HepG2 (cell line): ENCODE results near the gene OTOP2. TPM values are rescaled to one million over a fixed set of nuclear protein-coding genes. Genes with fewer than 3 reads are reported as not detected.

Experiments used
- ARNT2 ChIP-seq: sonication (generic); formaldehyde crosslinking; IDR thresholded peaks from 2 replicates; pipeline ENCODE4 v1.8.0; 2022; ENCODE audit warnings: mild to moderate bottlenecking, low read depth, missing genetic modification reagents, moderate library complexity
- CBX1 ChIP-seq: IDR thresholded peaks from one replicate; pipeline ENCODE4 v1.6.1; 2016; ENCODE audit warnings: antibody characterized with exemption, low read depth
- CREM ChIP-seq, 2 experiments: sonication (generic) in 1 of 2; formaldehyde crosslinking in 1 of 2; IDR thresholded peaks; 2 replicates each; pipeline versions ENCODE4 v1.4.0 to v1.6.1; 2016 to 2020; ENCODE audit warnings: antibody characterized with exemption in 1 of 2, mild to moderate bottlenecking in 1 of 2, missing genetic modification reagents in 1 of 2
- ELK4 ChIP-seq: sonication (generic); formaldehyde crosslinking; IDR thresholded peaks from 2 replicates; pipeline ENCODE4 v1.9.0; 2021; ENCODE audit warnings: missing genetic modification reagents, borderline replicate concordance
- HHEX ChIP-seq: IDR thresholded peaks from 2 replicates; pipeline ENCODE4 v1.6.1; 2016; ENCODE audit warnings: control low read depth
- HNF4G ChIP-seq, 2 experiments: sonication (generic) in 1 of 2; formaldehyde crosslinking in 1 of 2; IDR thresholded peaks; 2 replicates each; pipeline versions ENCODE4 v1.4.0 to v1.6.1; 2011 to 2020; ENCODE audit warnings: borderline replicate concordance in 2 of 2, low read depth in 2 of 2, mild to moderate bottlenecking in 2 of 2, low read length in 1 of 2, missing genetic modification reagents in 1 of 2, moderate library complexity in 1 of 2
- KDM2A ChIP-seq: sonication (generic); formaldehyde crosslinking; IDR thresholded peaks from 2 replicates; pipeline ENCODE4 v1.4.0; 2020; ENCODE audit warnings: low read depth, missing genetic modification reagents, borderline replicate concordance
- MTA1 ChIP-seq: sonication (generic); formaldehyde crosslinking; IDR thresholded peaks from 2 replicates; pipeline ENCODE4 v1.4.0; 2020; ENCODE audit warnings: missing genetic modification reagents, mild to moderate bottlenecking, borderline replicate concordance
- NCOA1 ChIP-seq: sonication (generic); formaldehyde crosslinking; IDR thresholded peaks from 2 replicates; pipeline ENCODE4 v1.9.0; 2021; ENCODE audit warnings: missing genetic modification reagents
- NFYC ChIP-seq: IDR thresholded peaks from 2 replicates; pipeline ENCODE4 v1.6.1; 2016; ENCODE audit warnings: missing genetic modification reagents, missing compliant biosample characterization
- NONO ChIP-seq, 2 experiments: fragments of 450-650 bp in 1 of 2; sonication (generic) in 1 of 2; formaldehyde crosslinking in 1 of 2; IDR thresholded peaks in 1 of 2; conservative IDR thresholded peaks in 1 of 2; 2 replicates each; pipeline versions ENCODE4 v1.6.1 to v1.8.0; 2017 to 2022; ENCODE audit warnings: mild to moderate bottlenecking in 1 of 2, missing genetic modification reagents in 1 of 2, moderate library complexity in 1 of 2
- RBM39 ChIP-seq: fragments of 200-400 bp; formaldehyde crosslinking; IDR thresholded peaks from one replicate; pipeline ENCODE4 v1.6.1; 2018; ENCODE audit warnings: antibody characterized with exemption, mild to moderate bottlenecking, low read depth, low read length; ENCODE audit not compliant: poor library complexity, severe bottlenecking
- SALL1 ChIP-seq: sonication (generic); formaldehyde crosslinking; IDR thresholded peaks from 2 replicates; pipeline ENCODE4 v1.8.0; 2022; ENCODE audit warnings: mild to moderate bottlenecking, missing genetic modification reagents
- XRCC5 ChIP-seq: fragments of 200-400 bp; formaldehyde crosslinking; optimal IDR thresholded peaks from 2 replicates; pipeline ENCODE3; 2017; ENCODE audit warnings: mild to moderate bottlenecking, low read length
- ZBTB49 ChIP-seq: sonication (generic); formaldehyde crosslinking; IDR thresholded peaks from 2 replicates; pipeline ENCODE4 v1.4.0; 2020; ENCODE audit warnings: missing genetic modification reagents, borderline replicate concordance
- ZFP41 ChIP-seq: sonication (generic); formaldehyde crosslinking; IDR thresholded peaks from 2 replicates; pipeline ENCODE4 v1.4.0; 2020; ENCODE audit warnings: mild to moderate bottlenecking, missing genetic modification reagents, borderline replicate concordance
- ZKSCAN5 ChIP-seq: sonication (generic); formaldehyde crosslinking; IDR thresholded peaks from 2 replicates; pipeline ENCODE4 v1.5.1; 2020; ENCODE audit warnings: mild to moderate bottlenecking, missing genetic modification reagents
- ZNF10 ChIP-seq: sonication (generic); formaldehyde crosslinking; IDR thresholded peaks from 2 replicates; pipeline ENCODE4 v1.4.0; 2020; ENCODE audit warnings: mild to moderate bottlenecking, low read depth, missing genetic modification reagents, borderline replicate concordance
- ZNF263 ChIP-seq: sonication (generic); formaldehyde crosslinking; IDR thresholded peaks from 2 replicates; pipeline ENCODE4 v1.4.0; 2020; ENCODE audit warnings: missing genetic modification reagents
- ZNF615 ChIP-seq: sonication (generic); formaldehyde crosslinking; IDR thresholded peaks from 2 replicates; pipeline ENCODE4 v1.5.0; 2020; ENCODE audit warnings: mild to moderate bottlenecking, missing genetic modification reagents, borderline replicate concordance
- ZXDC ChIP-seq: sonication (generic); formaldehyde crosslinking; IDR thresholded peaks from 2 replicates; pipeline ENCODE4 v1.5.0; 2020; ENCODE audit warnings: mild to moderate bottlenecking, missing genetic modification reagents
- polyA plus RNA-seq, 8 experiments: library from polyadenylated mRNA; depleted of rRNA in 3 of 8; stranded (reverse) in 7 of 8; unstranded in 1 of 8; fragments of >200 nt; fragmentation: Illumina TruSeq in 4 of 8; extraction: Trizol in 4 of 8; gene quantifications; 2 replicates each; pipeline versions ENCODE4 v1.2.1 to v1.2.3, GENCODE V29; 2011 to 2016; ENCODE audit warnings: low read depth in 4 of 8, missing spikeins in 1 of 8, mixed read lengths in 1 of 8; ENCODE audit not compliant: insufficient read depth in 1 of 8
- total RNA-seq, 5 experiments: library from RNA; depleted of rRNA; stranded (reverse); fragments of >200 nt; fragmentation: Illumina TruSeq; extraction: Trizol; gene quantifications; 2 replicates each; pipeline ENCODE4 v1.2.3, GENCODE V29; 2016; ENCODE audit warnings: low read depth in 1 of 5

Gene OTOP2
- total and polyA plus RNA-seq, 2 of the 13 experiments (the other 11 are each of a cell fraction or from before 2014, with no cell fraction given), result not detected

GRCh38 chr17:74971842-74972106 lies 47.7 kb downstream of the OTOP2 start (continued):
- TF ChIP-seq ZBTB49 (CRISPR knock-in tag), result no peak
- no peak for TF ChIP-seq ZXDC
- TF ChIP-seq NCOA1 (CRISPR knock-in tag), result no peak
- TF ChIP-seq CBX1, result no peak
- no peak for TF ChIP-seq NONO (IDR thresholded peaks at IDR 0.05)
- no peak for TF ChIP-seq NONO (CRISPR knock-in tag; conservative IDR thresholded peaks at IDR 0.05)
- no peak for TF ChIP-seq ZNF10 (CRISPR knock-in tag)
- TF ChIP-seq HHEX (CRISPR knock-in tag), result no peak
- 0 out of 2 replicates have a peak, but pooled peaks have one; percentile 66 for TF ChIP-seq SALL1 (CRISPR knock-in tag)
- TF ChIP-seq XRCC5, result no peak
- TF ChIP-seq ZNF263 (CRISPR knock-in tag), result no peak
- no peak for TF ChIP-seq ZNF615 (CRISPR knock-in tag)
- TF ChIP-seq CREM (IDR thresholded peaks at IDR 0.05), result no peak
- TF ChIP-seq CREM (CRISPR knock-in tag; IDR thresholded peaks at IDR 0.05), result no peak
- no peak for TF ChIP-seq RBM39
- no peak for TF ChIP-seq ELK4 (CRISPR knock-in tag)
- TF ChIP-seq ZKSCAN5 (CRISPR knock-in tag), result no peak
- no peak for TF ChIP-seq NFYC (CRISPR knock-in tag)
- TF ChIP-seq KDM2A (CRISPR knock-in tag), result no peak
- TF ChIP-seq ARNT2 (CRISPR knock-in tag), result no peak
- TF ChIP-seq ZFP41 (CRISPR knock-in tag), result no peak
- TF ChIP-seq HNF4G (IDR thresholded peaks at IDR 0.05; ENCODE audit: borderline replicate concordance, low read depth, low read length), result no peak
- TF ChIP-seq HNF4G (CRISPR knock-in tag; IDR thresholded peaks at IDR 0.05; ENCODE audit: borderline replicate concordance, low read depth), result 0 out of 2 replicates have a peak, but pooled peaks have one; percentile 14
- TF ChIP-seq MTA1, result no peak; the same call in 1 of the 2 replicates
